Panc1 (cell line): ENCODE results near the gene IGSF3. TPM values are rescaled to one million over a fixed set of nuclear protein-coding genes. Genes with fewer than 3 reads are reported as not detected.

Experiments used
- ATAC-seq: fragments of 200-7000 bp; cut with Tn5 transposase; 2 replicates; pipeline ENCODE4 v1.9.1; 2020; ENCODE audit warnings: mild to moderate bottlenecking, moderate library complexity
- BruUV-seq: library from RNA; stranded (reverse); fragments of 400-500 nt; replicated peaks from 2 replicates; lab custom pipeline; 2021; lab: Mats Ljungman, UMichigan
- CTCF ChIA-PET: fragments of 300-600 bp; sonication (Branson Sonifier 250); formaldehyde crosslinking; loops from one replicate; lab custom pipeline; 2022; ENCODE audit warnings: antibody characterized with exemption; lab: Charles Lee
- POLR2A ChIA-PET: fragments of 300-600 bp; sonication (Branson Sonifier 250); formaldehyde crosslinking; loops from one replicate; lab custom pipeline; 2022; ENCODE audit warnings: antibody characterized with exemption; lab: Charles Lee
- DNase-seq: peaks from one replicate; pipeline ENCODE4 v3.0.0-alpha.2; 2010; ENCODE audit warnings: low read depth, low spot score
- H3K27ac ChIP-seq: 2 replicates; pipeline ENCODE4 v1.5.1; 2011; ENCODE audit warnings: mild to moderate bottlenecking, low read length, inconsistent platforms
- H3K27me3 ChIP-seq: fragments of 200-500 bp; sonication (Bioruptor generic); 2 replicates; pipeline ENCODE4 v1.6.0; 2014; ENCODE audit warnings: low read length, inconsistent platforms; ENCODE audit not compliant: control insufficient read depth, insufficient read depth
- H3K36me3 ChIP-seq: fragments of 200-500 bp; sonication (Bioruptor generic); 2 replicates; pipeline ENCODE4 v1.5.1; 2014; ENCODE audit warnings: inconsistent platforms, mild to moderate bottlenecking, low read length, moderate library complexity; ENCODE audit not compliant: control insufficient read depth, insufficient read depth
- H3K4me1 ChIP-seq: 2 replicates; pipeline ENCODE4 v1.5.1; 2011; ENCODE audit warnings: inconsistent platforms, mild to moderate bottlenecking, low read length, moderate library complexity; ENCODE audit not compliant: control insufficient read depth, insufficient read depth
- H3K4me3 ChIP-seq, 2 experiments: 2 replicates each; pipeline ENCODE4 v1.5.1; 2011 to 2012; ENCODE audit warnings: low read depth in 2 of 2, low read length in 2 of 2, mild to moderate bottlenecking in 2 of 2, inconsistent platforms in 1 of 2, moderate library complexity in 1 of 2
- H3K9me3 ChIP-seq: fragments of 200-500 bp; sonication (Bioruptor generic); 2 replicates; pipeline ENCODE4 v1.5.1; 2014; ENCODE audit warnings: low read depth, mild to moderate bottlenecking, inconsistent platforms, low read length, moderate library complexity; ENCODE audit not compliant: control insufficient read depth, insufficient read depth
- POLR2AphosphoS5 ChIP-seq: IDR thresholded peaks from 2 replicates; pipeline ENCODE4 v1.6.1; 2012; ENCODE audit warnings: mild to moderate bottlenecking, low read depth, low read length, moderate library complexity
- SIN3A ChIP-seq: IDR thresholded peaks from 2 replicates; pipeline ENCODE4 v1.6.1; 2012; ENCODE audit warnings: low read depth, mild to moderate bottlenecking, low read length, moderate library complexity, borderline replicate concordance; ENCODE audit not compliant: insufficient read depth
- TCF7L2 ChIP-seq: IDR thresholded peaks from 2 replicates; pipeline ENCODE4 v1.6.1; 2011; ENCODE audit warnings: mild to moderate bottlenecking, low read depth, low read length, inconsistent platforms
- in situ Hi-C: cut with HindIII; loops from 2 replicates; pipeline ENCODE4 v1.10.0; 2016; ENCODE audit warnings: low sequenced_read_pairs, low pct_unique_long_range_greater_than_20kb
- intact Hi-C: fragments of 100-400 bp; cut with micrococcal nuclease; formaldehyde crosslinking; loops from one replicate; pipeline ENCODE4 v1.10.0; 2022; ENCODE audit not compliant: unreplicated experiment
- total RNA-seq: library from RNA; stranded (reverse); gene quantifications from one replicate; pipeline ENCODE4 v1.2.1, GENCODE V29; 2021; ENCODE audit not compliant: unreplicated experiment
- TF ChIP-seq, protein P1 (sequence below): fragments of 450-650 bp; IDR thresholded peaks from 2 replicates; pipeline ENCODE4 v1.5.1; 2017; ENCODE audit warnings: mild to moderate bottlenecking
- TF ChIP-seq, protein P2 (sequence below), 2 experiments: IDR thresholded peaks; 2 replicates each; pipeline ENCODE4 v1.6.1; 2011 to 2012; ENCODE audit warnings: low read depth in 2 of 2, control low read depth in 1 of 2, low read length in 1 of 2, mild to moderate bottlenecking in 1 of 2, moderate library complexity in 1 of 2; ENCODE audit not compliant: insufficient read depth in 1 of 2

The IGSF3 gene
- total RNA-seq, 1 experiment from 2014 or later = 9.3 TPM

DNA sequence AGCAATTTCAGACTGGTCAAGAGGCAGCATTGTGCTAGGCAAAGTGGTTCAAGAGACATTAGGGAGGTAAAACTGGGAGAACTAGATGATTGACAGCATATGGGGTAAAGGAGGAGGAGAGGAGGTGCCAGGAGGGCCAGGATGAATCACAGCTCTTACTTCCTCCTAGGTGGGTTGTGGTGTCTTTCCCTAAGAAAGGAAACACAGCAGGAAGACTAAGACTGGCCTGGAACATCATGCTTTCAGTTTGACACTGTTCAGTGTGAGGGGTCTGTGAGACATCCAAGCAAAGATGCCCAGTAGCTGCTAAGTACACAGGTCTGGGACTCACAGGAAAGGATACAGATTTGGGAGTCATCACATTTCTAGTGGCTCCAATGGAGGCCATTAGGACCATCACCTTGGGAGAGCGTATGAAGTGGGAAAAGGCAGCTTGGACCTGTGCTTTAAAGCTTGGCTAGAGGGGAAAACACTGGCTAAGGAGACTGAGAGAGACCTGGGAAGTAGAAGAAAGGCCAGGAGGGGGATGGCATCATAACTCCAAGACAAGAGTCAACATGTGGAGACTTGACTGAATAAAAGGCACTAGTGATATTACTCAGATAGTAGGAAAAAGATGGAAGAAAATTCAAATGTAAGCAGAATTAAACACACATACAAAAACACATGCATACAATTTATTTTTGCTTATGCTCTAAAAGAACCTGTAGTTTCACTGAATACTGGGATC, 114.0 kb downstream of the IGSF3 start:
- CTCF ChIA-PET = no interaction called here
- intact Hi-C loops = no loop called here
- no peak overlapping the region for H3K4me3 ChIP-seq

DNA sequence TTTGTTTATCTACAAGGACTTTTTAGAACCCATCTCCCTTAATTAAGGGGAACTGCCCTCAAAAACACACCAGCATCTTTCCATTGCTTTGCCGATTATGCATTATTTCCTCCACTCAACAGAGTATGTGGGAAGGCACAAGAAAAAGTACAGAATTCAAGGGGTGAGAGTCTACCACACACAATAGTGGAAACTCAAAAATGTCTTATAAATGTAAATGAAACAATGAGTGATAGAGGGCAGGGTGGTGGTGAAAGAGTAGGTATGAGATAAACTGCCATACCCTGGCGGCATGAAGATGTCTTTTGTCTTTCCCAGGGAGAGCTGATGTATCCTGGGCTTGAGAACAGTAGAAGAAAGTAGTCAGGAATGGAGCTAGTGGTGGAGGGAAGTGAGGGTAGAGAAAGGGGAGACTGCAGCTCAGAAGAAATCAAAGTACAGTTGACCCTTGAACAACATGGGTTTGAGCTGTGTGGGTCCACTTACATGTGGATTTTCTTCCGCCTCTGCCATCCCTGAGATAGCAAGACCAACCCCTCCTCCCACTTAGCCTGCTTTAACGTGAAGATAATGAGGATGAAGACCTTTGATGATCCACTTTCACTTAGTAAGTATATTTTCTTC, 121.1 kb downstream of the IGSF3 start:
- intact Hi-C loops (no loop called here), in situ Hi-C loops (no loop called here)
- no TSS peak for BruUV-seq
- TF ChIP-seq, protein P1, sequence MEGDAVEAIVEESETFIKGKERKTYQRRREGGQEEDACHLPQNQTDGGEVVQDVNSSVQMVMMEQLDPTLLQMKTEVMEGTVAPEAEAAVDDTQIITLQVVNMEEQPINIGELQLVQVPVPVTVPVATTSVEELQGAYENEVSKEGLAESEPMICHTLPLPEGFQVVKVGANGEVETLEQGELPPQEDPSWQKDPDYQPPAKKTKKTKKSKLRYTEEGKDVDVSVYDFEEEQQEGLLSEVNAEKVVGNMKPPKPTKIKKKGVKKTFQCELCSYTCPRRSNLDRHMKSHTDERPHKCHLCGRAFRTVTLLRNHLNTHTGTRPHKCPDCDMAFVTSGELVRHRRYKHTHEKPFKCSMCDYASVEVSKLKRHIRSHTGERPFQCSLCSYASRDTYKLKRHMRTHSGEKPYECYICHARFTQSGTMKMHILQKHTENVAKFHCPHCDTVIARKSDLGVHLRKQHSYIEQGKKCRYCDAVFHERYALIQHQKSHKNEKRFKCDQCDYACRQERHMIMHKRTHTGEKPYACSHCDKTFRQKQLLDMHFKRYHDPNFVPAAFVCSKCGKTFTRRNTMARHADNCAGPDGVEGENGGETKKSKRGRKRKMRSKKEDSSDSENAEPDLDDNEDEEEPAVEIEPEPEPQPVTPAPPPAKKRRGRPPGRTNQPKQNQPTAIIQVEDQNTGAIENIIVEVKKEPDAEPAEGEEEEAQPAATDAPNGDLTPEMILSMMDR = no peak
- POLR2A ChIA-PET = no interaction called here
- CTCF ChIA-PET = no interaction called here
- DNase-seq = no peak
- Histone ChIP-seq H3K4me3 (no peak overlapping the region), H3K27ac (no peak overlapping the region), H3K36me3 (no peaks in the 10 kb centered on the region; the same call in 1 of the 2 replicates), H3K9me3 (no peaks in the 10 kb centered on the region), H3K4me1 (no peaks in the 10 kb centered on the region), H3K27me3 (no peaks in the 10 kb centered on the region)
- no peak for ATAC-seq

More for the DNA sequence above, 114.0 kb downstream of the IGSF3 start:
- no peaks in the 10 kb centered on the region for H3K27me3 ChIP-seq
- no peak overlapping the region for H3K27ac ChIP-seq
- POLR2A ChIA-PET = no interaction called here
- H3K9me3 ChIP-seq = no peaks in the 10 kb centered on the region
- BruUV-seq = no TSS peak
- TF ChIP-seq TCF7L2 = no peak
- TF ChIP-seq, protein P2, sequence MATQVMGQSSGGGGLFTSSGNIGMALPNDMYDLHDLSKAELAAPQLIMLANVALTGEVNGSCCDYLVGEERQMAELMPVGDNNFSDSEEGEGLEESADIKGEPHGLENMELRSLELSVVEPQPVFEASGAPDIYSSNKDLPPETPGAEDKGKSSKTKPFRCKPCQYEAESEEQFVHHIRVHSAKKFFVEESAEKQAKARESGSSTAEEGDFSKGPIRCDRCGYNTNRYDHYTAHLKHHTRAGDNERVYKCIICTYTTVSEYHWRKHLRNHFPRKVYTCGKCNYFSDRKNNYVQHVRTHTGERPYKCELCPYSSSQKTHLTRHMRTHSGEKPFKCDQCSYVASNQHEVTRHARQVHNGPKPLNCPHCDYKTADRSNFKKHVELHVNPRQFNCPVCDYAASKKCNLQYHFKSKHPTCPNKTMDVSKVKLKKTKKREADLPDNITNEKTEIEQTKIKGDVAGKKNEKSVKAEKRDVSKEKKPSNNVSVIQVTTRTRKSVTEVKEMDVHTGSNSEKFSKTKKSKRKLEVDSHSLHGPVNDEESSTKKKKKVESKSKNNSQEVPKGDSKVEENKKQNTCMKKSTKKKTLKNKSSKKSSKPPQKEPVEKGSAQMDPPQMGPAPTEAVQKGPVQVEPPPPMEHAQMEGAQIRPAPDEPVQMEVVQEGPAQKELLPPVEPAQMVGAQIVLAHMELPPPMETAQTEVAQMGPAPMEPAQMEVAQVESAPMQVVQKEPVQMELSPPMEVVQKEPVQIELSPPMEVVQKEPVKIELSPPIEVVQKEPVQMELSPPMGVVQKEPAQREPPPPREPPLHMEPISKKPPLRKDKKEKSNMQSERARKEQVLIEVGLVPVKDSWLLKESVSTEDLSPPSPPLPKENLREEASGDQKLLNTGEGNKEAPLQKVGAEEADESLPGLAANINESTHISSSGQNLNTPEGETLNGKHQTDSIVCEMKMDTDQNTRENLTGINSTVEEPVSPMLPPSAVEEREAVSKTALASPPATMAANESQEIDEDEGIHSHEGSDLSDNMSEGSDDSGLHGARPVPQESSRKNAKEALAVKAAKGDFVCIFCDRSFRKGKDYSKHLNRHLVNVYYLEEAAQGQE (IDR thresholded peaks at IDR 0.05; ENCODE audit: insufficient read depth in 1 of 2, low read depth in 2 of 2, low read length in 1 of 2) = no peak
- TF ChIP-seq SIN3A = no peak
- TF ChIP-seq, protein P1 = no peak
- no peak for TF ChIP-seq POLR2AphosphoS5
- ATAC-seq = no peak
- DNase-seq = no peak
- H3K4me1 ChIP-seq = no peaks in the 10 kb centered on the region; the same call in 1 of the 2 replicates
- in situ Hi-C loops = no loop called here
- H3K36me3 ChIP-seq = no peaks in the 10 kb centered on the region
